ENCODE measurements around the gene IL34.

IL34 gene

GRCh38 chr16:70602831-70603230, 43.5 kb upstream of the IL34 start:
- in situ Hi-C loops (cut with HindIII; ENCODE audit: low sequenced_read_pairs) = no loop called here
- TF ChIP-seq CTCF (IDR thresholded peaks at IDR 0.05; ENCODE audit: low read depth, low read length) = no peak

GRCh38 chr16:70604407-70605282, 41.7 kb upstream of the IL34 start:
- in situ Hi-C loops (cut with HindIII; ENCODE audit: low sequenced_read_pairs) = no loop called here
- TF ChIP-seq CTCF (IDR thresholded peaks at IDR 0.05; ENCODE audit: low read depth, low read length) = no peak
- H3K4me3 ChIP-seq (ENCODE audit: low read depth, low read length) = no peak overlapping the region
- no peak for DNase-seq (ENCODE audit: low read depth, low spot score)

More at GRCh38 chr16:70602831-70603230, 43.5 kb upstream of the IL34 start:
- DNase-seq (ENCODE audit: low read depth, low spot score) = no peak
- H3K4me3 ChIP-seq (ENCODE audit: low read depth, low read length) = no peak overlapping the region

- in situ Hi-C loops (cut with HindIII; ENCODE audit: low sequenced_read_pairs) = no loop called here
- no peak overlapping the region for H3K4me3 ChIP-seq (ENCODE audit: low read depth, low read length)
- DNase-seq (ENCODE audit: low read depth, low spot score) = no peak
- no peak for TF ChIP-seq CTCF (IDR thresholded peaks at IDR 0.05; ENCODE audit: low read depth, low read length)
These were observed 41.1 kb upstream of the IL34 start for GRCh38 chr16:70605283-70605657.

- in situ Hi-C loops (cut with HindIII; ENCODE audit: low sequenced_read_pairs) = no loop called here
- TF ChIP-seq CTCF (IDR thresholded peaks at IDR 0.05; ENCODE audit: low read depth, low read length) = no peak
- no peak for DNase-seq (ENCODE audit: low read depth, low spot score)
- no peak overlapping the region for H3K4me3 ChIP-seq (ENCODE audit: low read depth, low read length)
These were observed 37.8 kb upstream of the IL34 start for GRCh38 chr16:70608521-70608920.

GRCh38 chr16:70610273-70611223, 35.8 kb upstream of the IL34 start:
- no peak for DNase-seq (ENCODE audit: low read depth, low spot score)
- in situ Hi-C loops (cut with HindIII; ENCODE audit: low sequenced_read_pairs) = no loop called here
- no peak for TF ChIP-seq CTCF (IDR thresholded peaks at IDR 0.05; ENCODE audit: low read depth, low read length)
- H3K4me3 ChIP-seq (ENCODE audit: low read depth, low read length) = no peak overlapping the region

GRCh38 chr16:70611224-70611598, 35.1 kb upstream of the IL34 start:
- in situ Hi-C loops (cut with HindIII; ENCODE audit: low sequenced_read_pairs) = no loop called here
- no peak overlapping the region for H3K4me3 ChIP-seq (ENCODE audit: low read depth, low read length)
- DNase-seq (ENCODE audit: low read depth, low spot score) = no peak
- TF ChIP-seq CTCF (IDR thresholded peaks at IDR 0.05; ENCODE audit: low read depth, low read length) = no peak
